ENCODE results near the gene TMEM135. TPM values are rescaled to one million over a fixed set of nuclear protein-coding genes. Genes with fewer than 3 reads are reported as not detected.
A peak's percentile ranks its signal among the peaks of the same experiment; 100 is the strongest.

TMEM135 gene
- total RNA-seq, 4 donors from 2014 or later = 13.1 to 123 (median 19.1) TPM

- intact Hi-C loops (cut with DNase I; ENCODE audit: low total_unique reads) (no loop called here), in situ Hi-C loops (cut with MboI; ENCODE audit: low pct_ligation_motif_present in 1 of 4, low pct_unique_long_range_greater_than_20kb in 1 of 4, low sequenced_read_pairs in 3 of 4) (no loop called here)
- no peaks in the 10 kb centered on the region for H3K36me3 ChIP-seq
- H3K4me3 ChIP-seq = no peak overlapping the region
- H3K9me3 ChIP-seq = no peaks in the 10 kb centered on the region
- H3K27me3 ChIP-seq = no peaks in the 10 kb centered on the region
- no peak for DNase-seq
- H3K4me1 ChIP-seq = peaks cover 0 to 11% (median 1%) of the 10 kb centered on the region in 4 donors
- WGBS, 2 donors (ENCODE audit: low coverage in 1 of 2) = 67 to 83% methylated on average over 3 of the region's 3 CpGs
- TF ChIP-seq POLR2A (IDR thresholded peaks at IDR 0.05) = no peak
- TF ChIP-seq POLR2AphosphoS5 (IDR thresholded peaks at IDR 0.05) = no peak
- no peak for TF ChIP-seq CTCF (IDR thresholded peaks at IDR 0.05)
- TF ChIP-seq EP300 (IDR thresholded peaks at IDR 0.05; ENCODE audit: low read depth) = no peak
- H3K27ac ChIP-seq = no peak overlapping the region
Observed at GRCh38 chr11:87260811-87261210, 223.1 kb downstream of the TMEM135 start.

GRCh38 chr11:87263264-87263838 is 225.6 kb downstream of the TMEM135 start:
- DNase-seq = no peak
- in situ Hi-C loops (cut with MboI; ENCODE audit: low pct_ligation_motif_present in 1 of 4, low pct_unique_long_range_greater_than_20kb in 1 of 4, low sequenced_read_pairs in 3 of 4) (no loop called here), intact Hi-C loops (cut with DNase I; ENCODE audit: low total_unique reads) (no loop called here)
- 49 to 54% methylated on average over 2 of the region's 2 CpGs for WGBS, 2 donors (ENCODE audit: low coverage in 1 of 2)
- Histone ChIP-seq H3K27me3 (no peaks in the 10 kb centered on the region), H3K27ac (no peak overlapping the region), H3K9me3 (no peaks in the 10 kb centered on the region), H3K36me3 (no peaks in the 10 kb centered on the region), H3K4me3 (no peak overlapping the region), H3K4me1 (peaks cover 0 to 20% (median 1%) of the 10 kb centered on the region in 4 donors)
- TF ChIP-seq EP300 (IDR thresholded peaks at IDR 0.05; ENCODE audit: low read depth) (no peak), POLR2AphosphoS5 (IDR thresholded peaks at IDR 0.05) (peak in 1 of 3 donors; percentile 11)

- in situ Hi-C loops (cut with MboI; ENCODE audit: low pct_ligation_motif_present in 1 of 4, low pct_unique_long_range_greater_than_20kb in 1 of 4, low sequenced_read_pairs in 3 of 4) (no loop called here), intact Hi-C loops (cut with DNase I; ENCODE audit: low total_unique reads) (no loop called here)
- Histone ChIP-seq H3K27me3 (no peaks in the 10 kb centered on the region), H3K27ac (no peak overlapping the region), H3K9me3 (no peaks in the 10 kb centered on the region), H3K4me3 (no peak overlapping the region), H3K36me3 (no peaks in the 10 kb centered on the region), H3K4me1 (peaks cover 0 to 20% (median 1%) of the 10 kb centered on the region in 4 donors)
- no peak for DNase-seq
- TF ChIP-seq CTCF (IDR thresholded peaks at IDR 0.05) (no peak), EP300 (IDR thresholded peaks at IDR 0.05; ENCODE audit: low read depth) (no peak), POLR2AphosphoS5 (IDR thresholded peaks at IDR 0.05) (no peak), POLR2A (IDR thresholded peaks at IDR 0.05) (no peak)
Observed at GRCh38 chr11:87263979-87264378, 226.2 kb downstream of the TMEM135 start.

GRCh38 chr11:87265132-87265531 is 227.4 kb downstream of the TMEM135 start:
- in situ Hi-C loops (cut with MboI; ENCODE audit: low pct_ligation_motif_present in 1 of 4, low pct_unique_long_range_greater_than_20kb in 1 of 4, low sequenced_read_pairs in 3 of 4) (no loop called here), intact Hi-C loops (cut with DNase I; ENCODE audit: low total_unique reads) (no loop called here)
- Histone ChIP-seq H3K4me3 (no peak overlapping the region), H3K36me3 (no peaks in the 10 kb centered on the region), H3K9me3 (no peaks in the 10 kb centered on the region), H3K27me3 (no peaks in the 10 kb centered on the region), H3K27ac (no peak overlapping the region), H3K4me1 (peaks cover 0 to 20% (median 1%) of the 10 kb centered on the region in 4 donors)
- TF ChIP-seq CTCF (IDR thresholded peaks at IDR 0.05) (no peak), POLR2A (IDR thresholded peaks at IDR 0.05) (no peak), EP300 (IDR thresholded peaks at IDR 0.05; ENCODE audit: low read depth) (no peak), POLR2AphosphoS5 (IDR thresholded peaks at IDR 0.05) (no peak)
- DNase-seq = no peak

- intact Hi-C loops (cut with DNase I; ENCODE audit: low total_unique reads) (no loop called here), in situ Hi-C loops (cut with MboI; ENCODE audit: low pct_ligation_motif_present in 1 of 4, low pct_unique_long_range_greater_than_20kb in 1 of 4, low sequenced_read_pairs in 3 of 4) (no loop called here)
- TF ChIP-seq POLR2A (IDR thresholded peaks at IDR 0.05) (no peak), POLR2AphosphoS5 (IDR thresholded peaks at IDR 0.05) (no peak), CTCF (IDR thresholded peaks at IDR 0.05) (no peak), EP300 (IDR thresholded peaks at IDR 0.05; ENCODE audit: low read depth) (no peak)
- Histone ChIP-seq H3K9me3 (no peaks in the 10 kb centered on the region), H3K36me3 (no peaks in the 10 kb centered on the region), H3K27me3 (no peaks in the 10 kb centered on the region), H3K4me3 (no peak overlapping the region), H3K27ac (no peak overlapping the region), H3K4me1 (peaks cover 0 to 20% (median 1%) of the 10 kb centered on the region in 4 donors)
- no peak for DNase-seq
Observed at GRCh38 chr11:87265979-87266378, 228.2 kb downstream of the TMEM135 start.

All from transverse colon (tissue), 4 donors.